NCI-H128 (cell line): ENCODE results near the gene PPP6R3.
"Not testable (repeated sequence)": the region's sequence is repeated elsewhere in the genome, so short reads cannot be mapped to it uniquely, and the experiment has no call there.

Source experiments
- DNase-seq: peaks from one replicate; lab custom pipeline; 2025; ENCODE audit not compliant: unreplicated experiment; lab: John Stamatoyannopoulos, UW

PPP6R3 gene

GRCh38 chr11:68436162-68436888, 24.2 kb upstream of the PPP6R3 start:
- DNase-seq: no peak

GRCh38 chr11:68436985-68437926, 23.3 kb upstream of the PPP6R3 start:
- DNase-seq: no peak

- DNase-seq: no peak
Measured at GRCh38 chr11:68437927-68438657, 22.5 kb upstream of the PPP6R3 start.

DNA sequence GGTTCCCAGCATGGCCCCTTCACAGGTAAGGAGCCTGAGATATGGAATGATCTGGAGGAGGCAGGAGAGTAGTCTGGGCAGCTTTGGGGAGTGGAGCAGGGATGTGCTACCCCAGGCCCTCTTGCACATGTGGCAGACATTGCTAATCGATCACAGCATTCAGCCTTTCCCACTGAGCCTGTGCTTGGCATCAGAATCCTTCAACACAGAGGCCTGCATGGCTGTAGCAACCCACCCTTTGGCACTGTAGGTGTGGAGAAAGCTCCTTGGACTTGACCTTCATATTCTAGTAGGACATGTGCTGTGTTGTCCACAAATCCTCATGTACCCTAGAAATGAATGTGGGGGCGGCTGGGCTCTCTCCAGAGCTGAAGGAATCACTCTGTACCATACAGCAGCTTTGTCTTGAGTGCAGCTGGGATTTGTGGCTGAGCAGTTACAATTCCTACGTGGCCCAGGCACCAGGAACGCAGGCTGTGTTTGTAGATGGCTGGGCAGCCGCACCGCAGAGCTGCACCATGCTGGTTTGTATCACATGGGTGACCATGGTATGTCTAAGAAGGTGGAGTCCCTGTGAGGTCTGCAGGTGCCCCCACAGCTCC, 21.8 kb upstream of the PPP6R3 start:
- no peak for DNase-seq

- no peak for DNase-seq
Measured at GRCh38 chr11:68439355-68440065, 21.0 kb upstream of the PPP6R3 start.

DNA sequence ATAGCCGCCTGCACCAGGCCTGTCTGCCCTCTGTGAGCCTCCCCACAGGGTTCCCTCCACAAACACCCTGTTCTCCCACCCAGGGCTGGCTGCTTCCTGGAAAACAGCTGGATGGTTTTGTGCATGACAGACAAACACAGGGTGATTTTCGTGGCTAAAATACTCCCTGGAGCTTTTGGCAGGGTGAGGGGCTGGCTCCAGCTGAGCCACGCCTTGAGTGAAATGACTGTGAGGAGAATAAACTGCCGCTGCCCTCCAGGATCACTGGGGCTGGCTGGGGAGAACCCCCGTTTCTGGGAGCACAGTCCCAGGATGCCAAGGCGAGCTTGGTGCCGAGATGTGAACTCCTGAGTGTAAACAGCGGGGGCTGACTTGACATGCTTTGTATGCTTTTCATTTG, 20.3 kb upstream of the PPP6R3 start:
- no peak for DNase-seq

DNA sequence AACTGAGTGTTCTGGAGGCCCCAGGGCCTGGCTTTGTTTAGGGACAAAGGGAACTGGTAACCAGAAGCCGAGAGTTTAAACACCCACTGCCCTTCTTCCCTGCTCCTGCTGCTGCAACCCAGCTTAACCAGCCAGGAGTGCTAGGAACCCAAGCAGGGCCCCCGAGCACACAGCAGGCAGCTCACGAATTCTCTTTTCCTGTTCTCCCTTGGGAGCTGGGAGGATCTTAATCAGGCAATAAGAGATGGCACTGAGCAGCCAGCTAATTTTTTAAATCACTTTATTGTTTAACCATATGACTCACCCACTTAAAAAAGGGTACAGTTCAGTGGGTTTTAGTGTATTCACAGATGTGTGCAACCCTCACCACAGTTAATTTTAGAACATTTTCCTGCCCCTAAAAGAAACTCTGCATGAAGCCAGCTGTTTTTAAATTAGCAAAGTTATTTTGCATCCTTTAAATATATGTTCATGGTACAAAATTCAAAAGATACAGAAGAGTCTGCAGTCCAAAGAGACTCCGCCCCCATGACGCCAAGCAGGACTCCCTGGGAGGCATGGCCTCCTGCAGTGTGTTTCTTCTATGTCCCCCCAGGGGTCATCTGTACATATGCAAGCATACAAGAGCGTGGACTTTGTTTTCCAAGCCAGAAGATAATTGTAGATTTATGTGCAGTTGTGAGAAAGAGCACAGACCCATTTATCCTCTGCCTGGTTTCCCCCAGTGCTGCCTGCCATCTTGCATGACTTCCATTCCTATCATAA, 18.9 kb upstream of the PPP6R3 start:
- DNase-seq: no peak

GRCh38 chr11:68442433-68442832, 18.1 kb upstream of the PPP6R3 start:
- no peak for DNase-seq

DNA sequence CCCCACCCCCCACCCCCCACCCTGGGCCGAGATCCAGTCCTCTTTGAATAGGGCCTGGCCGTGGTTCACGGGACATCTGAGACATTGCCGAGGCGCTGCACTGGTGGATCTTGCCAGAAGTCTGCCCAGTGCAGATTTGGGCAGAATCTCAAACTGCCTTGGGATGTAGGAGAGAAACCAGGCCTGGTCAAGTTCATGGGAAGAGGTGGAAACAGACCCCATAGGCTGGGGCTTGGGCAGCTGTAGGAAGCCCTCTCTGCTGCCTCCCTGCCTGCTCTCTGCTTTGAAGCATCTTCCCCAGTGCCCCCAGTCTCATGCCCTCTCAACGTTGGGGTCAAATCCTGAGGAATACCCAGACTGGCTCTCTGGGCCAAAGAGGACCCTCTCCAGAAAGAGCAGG, 16.0 kb upstream of the PPP6R3 start:
- DNase-seq: no peak

DNA sequence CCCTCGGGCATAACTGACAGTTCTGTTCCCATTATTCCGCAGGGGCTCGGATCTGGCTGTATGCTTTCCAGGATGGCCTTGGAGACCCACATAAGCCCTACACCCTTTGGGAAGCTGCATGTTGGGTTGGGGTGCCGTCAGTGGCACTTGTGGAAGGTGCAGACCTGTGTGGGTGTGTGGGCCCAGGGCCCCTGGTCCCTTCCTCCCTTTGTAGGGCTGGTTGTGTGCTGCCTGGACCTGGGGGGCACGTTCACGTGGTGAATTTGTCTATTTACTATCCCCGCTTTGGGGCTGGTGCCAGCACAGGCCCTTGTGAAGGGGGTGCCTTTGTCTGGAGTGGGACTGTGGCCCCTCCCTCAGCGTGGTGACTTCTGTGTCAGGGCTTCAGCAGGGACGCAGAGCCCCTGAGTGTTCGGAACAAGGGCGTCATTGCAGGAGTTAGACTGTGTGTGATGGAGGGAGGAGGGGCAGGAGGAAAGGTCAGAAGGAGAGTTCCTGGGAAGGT, 15.0 kb upstream of the PPP6R3 start:
- DNase-seq: no peak

GRCh38 chr11:68446046-68446725, 14.4 kb upstream of the PPP6R3 start:
- no peak for DNase-seq

DNA sequence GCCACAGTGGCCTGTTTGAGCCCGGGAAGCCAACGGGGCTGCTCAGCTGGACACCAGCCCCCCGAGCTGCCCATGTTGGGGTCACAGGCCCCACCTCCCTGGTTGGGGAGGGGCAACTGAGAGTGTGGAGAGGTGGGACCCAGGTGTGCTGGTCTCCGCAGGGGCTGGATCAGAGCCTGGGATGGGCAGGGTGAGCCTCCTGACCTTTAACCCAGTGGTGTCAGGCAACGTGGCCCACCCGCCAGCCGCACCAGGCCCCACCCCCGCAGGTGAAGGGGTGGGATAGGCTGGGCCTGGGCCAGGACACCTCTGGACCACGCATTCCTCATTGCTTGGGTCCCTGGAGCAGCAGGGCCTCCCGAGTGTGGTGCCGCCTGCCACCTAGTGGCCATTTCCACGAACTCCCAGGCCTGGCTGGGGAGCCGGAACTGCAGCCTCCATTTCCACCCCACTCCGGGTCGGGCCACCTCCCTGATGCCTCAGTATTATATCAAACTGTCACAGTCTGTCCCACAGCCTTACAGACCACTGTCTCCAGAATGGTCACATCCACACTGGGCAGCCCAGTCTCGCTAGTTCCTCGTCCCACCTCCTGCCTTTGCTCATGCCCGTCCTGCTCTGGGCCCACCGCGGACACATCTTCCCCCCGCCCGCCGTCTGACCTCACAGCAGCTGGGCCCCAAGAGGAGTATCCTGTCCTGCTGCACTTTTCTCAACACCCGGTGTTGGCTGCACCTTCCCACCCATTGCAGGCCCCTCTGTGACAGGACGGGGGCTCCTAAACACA, 13.3 kb upstream of the PPP6R3 start:
- DNase-seq: peak; percentile 32

- DNase-seq: not testable (repeated sequence)
Measured at GRCh38 chr11:68447914-68448313, 12.6 kb upstream of the PPP6R3 start.

DNA sequence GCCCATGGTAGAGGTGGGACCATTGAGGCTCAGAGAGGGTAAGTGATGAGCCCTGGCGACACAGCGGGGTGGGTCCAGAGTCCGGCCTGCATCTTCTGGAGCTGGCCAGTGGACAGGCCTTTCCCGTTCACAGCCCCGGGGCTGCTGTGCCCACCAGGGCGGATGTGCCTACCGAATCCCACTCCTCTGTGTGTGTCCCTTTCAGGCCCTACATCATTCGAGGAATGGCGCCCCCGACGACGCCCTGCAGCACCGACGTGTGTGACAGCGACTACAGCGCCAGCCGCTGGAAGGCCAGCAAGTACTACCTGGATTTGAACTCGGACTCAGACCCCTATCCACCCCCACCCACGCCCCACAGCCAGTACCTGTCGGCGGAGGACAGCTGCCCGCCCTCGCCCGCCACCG, 11.9 kb upstream of the PPP6R3 start:
- DNase-seq: no peak

DNA sequence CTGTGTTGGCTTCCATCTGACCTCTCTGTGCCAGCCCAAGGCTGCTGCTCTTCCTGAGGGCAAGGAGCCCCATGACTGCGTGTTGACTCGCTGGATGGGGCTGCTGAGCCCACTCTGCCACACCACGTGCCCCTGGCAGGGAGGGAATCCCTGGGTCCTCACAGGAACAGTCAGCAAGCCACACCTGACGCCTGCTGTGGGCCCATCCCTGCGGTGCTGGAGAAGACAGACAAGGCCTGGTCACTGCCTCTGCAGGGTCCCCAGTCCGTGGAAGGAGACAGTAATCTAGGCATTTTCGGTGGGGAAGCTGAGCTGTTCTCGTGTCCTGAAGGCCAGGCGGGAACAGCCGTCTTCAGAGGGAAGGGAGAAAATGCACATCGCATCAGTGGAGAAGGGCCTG, 10.6 kb upstream of the PPP6R3 start:
- no peak for DNase-seq

GRCh38 chr11:68450711-68451110, 9.8 kb upstream of the PPP6R3 start:
- no peak for DNase-seq

DNA sequence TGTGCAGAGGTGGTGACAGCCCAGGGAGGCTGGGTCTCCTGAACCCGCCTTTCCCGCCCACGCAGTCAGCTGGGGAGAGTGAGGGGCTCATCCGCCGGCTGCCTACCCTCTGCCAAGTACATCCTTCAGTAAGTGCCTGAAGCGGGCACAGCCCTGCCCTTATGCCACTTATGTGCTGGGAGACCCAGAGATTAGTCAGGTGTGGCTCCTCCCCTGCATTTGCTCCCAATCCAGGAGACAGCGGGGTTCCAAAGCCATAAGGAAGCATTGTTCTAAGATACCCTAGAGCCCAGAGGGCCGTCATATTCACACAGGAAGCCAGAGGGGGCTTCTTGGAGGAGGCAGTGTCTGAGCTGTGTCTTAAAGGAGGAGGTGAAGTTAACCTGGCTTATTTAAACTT, 5.8 kb upstream of the PPP6R3 start:
- DNase-seq: peak; percentile 18

DNA sequence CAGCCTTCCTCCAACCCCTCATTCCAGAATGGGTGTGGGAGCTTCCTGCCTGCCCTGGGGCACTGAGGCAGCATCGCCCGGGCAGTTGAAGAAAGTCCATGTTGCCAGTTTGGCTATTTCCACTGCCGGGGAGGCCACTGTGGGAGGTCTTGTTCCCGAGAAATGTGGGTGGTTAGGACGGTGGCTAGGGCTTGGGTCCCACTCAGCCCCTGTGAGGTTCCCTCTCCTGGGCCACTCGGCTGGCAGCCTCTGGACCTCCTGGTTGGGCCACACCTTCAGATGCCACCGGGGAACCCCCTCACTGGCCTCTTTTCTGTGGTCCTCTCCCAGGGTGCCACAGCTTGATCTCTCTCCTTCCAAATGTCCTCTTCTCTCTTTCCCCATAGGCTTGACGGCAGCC, 5.1 kb upstream of the PPP6R3 start:
- no peak for DNase-seq
